Ishikawa (cell line): ENCODE results near the gene CISTR.

Experiments used
- CEBPB ChIP-seq: IDR thresholded peaks from 2 replicates; pipeline ENCODE4 v1.6.1; 2012
- EP300 ChIP-seq: IDR thresholded peaks from 2 replicates; pipeline ENCODE4 v1.6.1; 2012; ENCODE audit warnings: borderline replicate concordance
- MAX ChIP-seq: IDR thresholded peaks from 2 replicates; pipeline ENCODE4 v1.6.1; 2012
- RAD21 ChIP-seq: IDR thresholded peaks from 2 replicates; pipeline ENCODE4 v1.6.1; 2012; ENCODE audit warnings: low read depth
- REST ChIP-seq: IDR thresholded peaks from 2 replicates; pipeline ENCODE4 v1.6.1; 2012; ENCODE audit warnings: low read depth, mild to moderate bottlenecking
- TAF1 ChIP-seq: IDR thresholded peaks from 2 replicates; pipeline ENCODE4 v1.6.1; 2012; ENCODE audit warnings: low read depth, mild to moderate bottlenecking
- USF1 ChIP-seq: IDR thresholded peaks from 2 replicates; pipeline ENCODE4 v1.6.1; 2012
- YY1 ChIP-seq: IDR thresholded peaks from 2 replicates; pipeline ENCODE4 v1.6.1; 2012; ENCODE audit warnings: low read depth

GRCh38 chr12:53744751-53745150 lies 7.0 kb downstream of the CISTR start:
- TF ChIP-seq REST (no peak), CEBPB (no peak), RAD21 (no peak), MAX (no peak), EP300 (no peak), USF1 (no peak), TAF1 (no peak), YY1 (no peak)
